Suprapubic skin (tissue), 3 donors: ENCODE results near the gene TUT1.

Experiments used
- EP300 ChIP-seq: sonication (generic); formaldehyde crosslinking; IDR thresholded peaks from one replicate; pipeline ENCODE4 v1.6.1; 2017; ENCODE audit warnings: antibody characterized with exemption
- TF ChIP-seq, protein P1 (sequence below), 2 donors: fragments of 200-600 bp in 1 of 2; fragments of 450-650 bp in 1 of 2; sonication (generic) in 1 of 2; IDR thresholded peaks; one replicate each; pipeline ENCODE4 v1.5.1; 2016 to 2019; ENCODE audit warnings: antibody characterized with exemption in 2 of 2, mild to moderate bottlenecking in 1 of 2, moderate library complexity in 1 of 2

- TF ChIP-seq EP300 = no peak
- TF ChIP-seq, protein P1, sequence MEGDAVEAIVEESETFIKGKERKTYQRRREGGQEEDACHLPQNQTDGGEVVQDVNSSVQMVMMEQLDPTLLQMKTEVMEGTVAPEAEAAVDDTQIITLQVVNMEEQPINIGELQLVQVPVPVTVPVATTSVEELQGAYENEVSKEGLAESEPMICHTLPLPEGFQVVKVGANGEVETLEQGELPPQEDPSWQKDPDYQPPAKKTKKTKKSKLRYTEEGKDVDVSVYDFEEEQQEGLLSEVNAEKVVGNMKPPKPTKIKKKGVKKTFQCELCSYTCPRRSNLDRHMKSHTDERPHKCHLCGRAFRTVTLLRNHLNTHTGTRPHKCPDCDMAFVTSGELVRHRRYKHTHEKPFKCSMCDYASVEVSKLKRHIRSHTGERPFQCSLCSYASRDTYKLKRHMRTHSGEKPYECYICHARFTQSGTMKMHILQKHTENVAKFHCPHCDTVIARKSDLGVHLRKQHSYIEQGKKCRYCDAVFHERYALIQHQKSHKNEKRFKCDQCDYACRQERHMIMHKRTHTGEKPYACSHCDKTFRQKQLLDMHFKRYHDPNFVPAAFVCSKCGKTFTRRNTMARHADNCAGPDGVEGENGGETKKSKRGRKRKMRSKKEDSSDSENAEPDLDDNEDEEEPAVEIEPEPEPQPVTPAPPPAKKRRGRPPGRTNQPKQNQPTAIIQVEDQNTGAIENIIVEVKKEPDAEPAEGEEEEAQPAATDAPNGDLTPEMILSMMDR (IDR thresholded peaks at IDR 0.05) = no peak
These were observed 44.2 kb downstream of the TUT1 start for GRCh38 chr11:62546929-62547625.
